IMR-90 (cell line): ENCODE data around the gene PCSK5. TPM values are rescaled to one million over a fixed set of nuclear protein-coding genes. Genes with fewer than 3 reads are reported as not detected.

ENCODE experiments used
- ATAC-seq: fragments of 200-7000 bp; cut with Tn5 transposase; 2 replicates; pipeline ENCODE4 v1.9.1; 2020; ENCODE audit warnings: low read depth, mild to moderate bottlenecking, moderate library complexity
- BruUV-seq: library from RNA; stranded (reverse); fragments of 400-500 nt; replicated peaks from 2 replicates; lab custom pipeline; 2021; lab: Mats Ljungman, UMichigan
- CTCF ChIA-PET: fragments of 300-600 bp; formaldehyde crosslinking; extraction: SDS; loops from one replicate; lab custom pipeline; 2021; ENCODE audit warnings: antibody characterized with exemption; lab: Yijun Ruan, JAX
- POLR2A ChIA-PET: fragments of 300-600 bp; sonication (Branson Sonifier 250); formaldehyde crosslinking; loops from one replicate; lab custom pipeline; 2022; ENCODE audit warnings: antibody characterized with exemption; ENCODE audit not compliant: unreplicated experiment; lab: Charles Lee
- DNase-seq: peaks from one replicate; pipeline ENCODE4 v3.0.0; 2013
- H2AFZ ChIP-seq: replicated peaks from 2 replicates; pipeline ENCODE3; 2013; ENCODE audit warnings: low read length, mild to moderate bottlenecking; ENCODE audit not compliant: poor library complexity
- H2AK5ac ChIP-seq: 2 replicates; pipeline ENCODE4 v1.6.1; 2013; ENCODE audit warnings: low read depth, low read length, inconsistent platforms
- H2AK9ac ChIP-seq: replicated peaks from 2 replicates; pipeline ENCODE3; 2013; ENCODE audit warnings: mild to moderate bottlenecking, low read depth, low read length, moderate library complexity; ENCODE audit not compliant: poor library complexity
- H2BK120ac ChIP-seq: 2 replicates; pipeline ENCODE4 v1.6.1; 2013; ENCODE audit warnings: low read depth, low read length, inconsistent platforms
- H2BK15ac ChIP-seq: 3 replicates; pipeline ENCODE4 v1.6.1; 2013; ENCODE audit warnings: low read depth, low read length, inconsistent platforms
- H2BK20ac ChIP-seq: 2 replicates; pipeline ENCODE4 v1.6.1; 2013; ENCODE audit warnings: low read depth, mild to moderate bottlenecking, inconsistent platforms, low read length, moderate library complexity
- H2BK5ac ChIP-seq: 2 replicates; pipeline ENCODE4 v1.6.1; 2013; ENCODE audit warnings: mild to moderate bottlenecking, low read depth, low read length, inconsistent platforms; ENCODE audit not compliant: poor library complexity, severe bottlenecking
- H3K14ac ChIP-seq: replicated peaks from 2 replicates; pipeline ENCODE4 v1.6.1; 2013; ENCODE audit warnings: low read depth, low read length, inconsistent platforms
- H3K18ac ChIP-seq: 2 replicates; pipeline ENCODE4 v1.6.1; 2013; ENCODE audit warnings: low read depth, low read length, control low read depth
- H3K23ac ChIP-seq: 2 replicates; pipeline ENCODE4 v1.6.1; 2013; ENCODE audit warnings: low read depth, low read length, inconsistent platforms
- H3K27ac ChIP-seq: 2 replicates; pipeline ENCODE4 v1.5.1; 2013; ENCODE audit warnings: mild to moderate bottlenecking, control low read depth, low read length; ENCODE audit not compliant: insufficient read depth
- H3K27me3 ChIP-seq: 2 replicates; pipeline ENCODE4 v1.6.1; 2013; ENCODE audit warnings: low read length; ENCODE audit not compliant: control insufficient read depth, insufficient read depth
- H3K36me3 ChIP-seq: 2 replicates; pipeline ENCODE4 v1.6.1; 2013; ENCODE audit warnings: low read length, mixed read lengths; ENCODE audit not compliant: control insufficient read depth, insufficient read depth
- H3K4ac ChIP-seq: 2 replicates; pipeline ENCODE4 v1.6.1; 2013; ENCODE audit warnings: low read depth, low read length, inconsistent platforms
- H3K4me1 ChIP-seq: 2 replicates; pipeline ENCODE4 v1.6.1; 2013; ENCODE audit warnings: low read length, mixed read lengths; ENCODE audit not compliant: control insufficient read depth, insufficient read depth
- H3K4me2 ChIP-seq: 2 replicates; pipeline ENCODE4 v1.6.1; 2013; ENCODE audit warnings: low read depth, mild to moderate bottlenecking, control low read depth, low read length, moderate library complexity
- H3K4me3 ChIP-seq: 2 replicates; pipeline ENCODE4 v1.5.1; 2013; ENCODE audit warnings: low read depth, mild to moderate bottlenecking, control low read depth, low read length, moderate library complexity; ENCODE audit not compliant: insufficient read depth
- H3K56ac ChIP-seq: 2 replicates; pipeline ENCODE4 v1.6.1; 2013; ENCODE audit warnings: low read length, inconsistent platforms; ENCODE audit not compliant: insufficient read depth; ENCODE audit errors: extremely low read depth
- H3K79me1 ChIP-seq, 2 experiments: 2 replicates each; pipeline ENCODE4 v1.6.1; 2013; ENCODE audit warnings: low read length in 2 of 2, inconsistent platforms in 1 of 2, low read depth in 1 of 2
- H3K9ac ChIP-seq: 2 replicates; pipeline ENCODE4 v1.6.1; 2013; ENCODE audit warnings: low read depth, low read length, control low read depth
- H3K9me1 ChIP-seq: 2 replicates; pipeline ENCODE4 v1.6.1; 2013; ENCODE audit warnings: low read length, inconsistent platforms; ENCODE audit not compliant: insufficient read depth
- H3K9me3 ChIP-seq: 2 replicates; pipeline ENCODE4 v1.6.1; 2013; ENCODE audit warnings: low read length; ENCODE audit not compliant: control insufficient read depth, insufficient read depth
- H4K20me1 ChIP-seq: 2 replicates; pipeline ENCODE4 v1.6.1; 2013; ENCODE audit warnings: low read length, inconsistent platforms; ENCODE audit not compliant: insufficient read depth
- H4K5ac ChIP-seq: 2 replicates; pipeline ENCODE4 v1.6.1; 2013; ENCODE audit warnings: mild to moderate bottlenecking, low read depth, low read length, control low read depth
- H4K8ac ChIP-seq, 2 experiments: 2 replicates each; pipeline ENCODE4 v1.6.1; 2013; ENCODE audit warnings: low read depth in 2 of 2, low read length in 2 of 2, control low read depth in 1 of 2, inconsistent platforms in 1 of 2
- H4K91ac ChIP-seq: 2 replicates; pipeline ENCODE4 v1.6.1; 2013; ENCODE audit warnings: low read depth, low read length, inconsistent platforms; ENCODE audit not compliant: insufficient read depth
- MXI1 ChIP-seq: IDR thresholded peaks from 2 replicates; pipeline ENCODE4 v1.6.1; 2012; ENCODE audit warnings: low read depth, mild to moderate bottlenecking, low read length, moderate library complexity, borderline replicate concordance
- NFE2L2 ChIP-seq: fragments of 150-350 bp; IDR thresholded peaks from 2 replicates; pipeline ENCODE4 v1.6.1; 2016; ENCODE audit warnings: low read depth, mild to moderate bottlenecking, low read length
- RAD21 ChIP-seq: IDR thresholded peaks from 2 replicates; pipeline ENCODE4 v1.6.1; 2012; ENCODE audit warnings: low read length, improper control_type of control experiment
- WGBS, 2 experiments: methylation state at CpG; one replicate each; pipeline versions ENCODE4 v1.1.5 to v1.1.7; 2013; ENCODE audit warnings: missing lambda C conversion rate in 2 of 2; ENCODE audit not compliant: insufficient read length in 1 of 2; ENCODE audit errors: extremely low coverage in 2 of 2; 5-methylcytosine and 5-hydroxymethylcytosine counted together
- dilution Hi-C: fragments of 300-500 bp; cut with HindIII; formaldehyde crosslinking; loops from one replicate; pipeline ENCODE4 v1.14.3; 2018; ENCODE audit warnings: low sequenced_read_pairs; ENCODE audit not compliant: unreplicated experiment
- in situ Hi-C: fragments of 300-500 bp; cut with MboI; formaldehyde crosslinking; loops from 3 replicates; pipeline ENCODE4 v1.14.3; 2019; ENCODE audit warnings: low sequenced_read_pairs, inconsistent platforms, mixed read lengths
- intact Hi-C: fragments of 100-400 bp; cut with micrococcal nuclease; formaldehyde crosslinking; loops from 2 replicates; pipeline ENCODE4 v1.10.0; 2022
- polyA plus RNA-seq, 3 experiments: library from polyadenylated mRNA; depleted of rRNA; stranded (reverse); fragments of >200 nt; gene quantifications; 2 replicates each; pipeline ENCODE4 v1.2.3, GENCODE V29; 2012; ENCODE audit warnings: low replicate concordance in 1 of 3
- total RNA-seq: library from RNA; depleted of rRNA; stranded (reverse); fragments of >200 nt; gene quantifications from 2 replicates; pipeline ENCODE4 v1.2.3, GENCODE V29; 2012

Gene PCSK5
- total and polyA plus RNA-seq, 2 of the 4 experiments (the other 2 are of a cell fraction), result 1.5 to 3.0 TPM

GRCh38 chr9:75939536-75940111 is 49.2 kb downstream of the PCSK5 start:
- CTCF ChIA-PET, result no interaction called here
- Histone ChIP-seq H3K4ac (no peak overlapping the region), H3K27me3 (no peaks in the 10 kb centered on the region), H2AFZ (no peak overlapping the region), H4K91ac (no peak overlapping the region), H3K18ac (no peak overlapping the region), H3K79me1 (no peaks in the 10 kb centered on the region), H3K36me3 (no peaks in the 10 kb centered on the region), H4K5ac (no peak overlapping the region), H2BK5ac (no peak overlapping the region), H2AK5ac (no peak overlapping the region), H3K27ac (no peak overlapping the region), H3K4me2 (no peak overlapping the region), H2BK15ac (no peak overlapping the region), H2BK20ac (no peak overlapping the region), H3K56ac (no peak overlapping the region), H3K9me3 (no peaks in the 10 kb centered on the region), H3K23ac (no peak overlapping the region), H3K4me3 (no peak overlapping the region), H4K20me1 (no peaks in the 10 kb centered on the region), H2AK9ac (no peak overlapping the region), H3K4me1 (no peaks in the 10 kb centered on the region), H3K14ac (no peak overlapping the region), H3K9me1 (no peaks in the 10 kb centered on the region), H3K9ac (no peak overlapping the region), H4K8ac (no peak overlapping the region), H2BK120ac (no peak overlapping the region)
- POLR2A ChIA-PET, result no interaction called here
- WGBS, 2 experiments, result no CpG with 5 or more reads among the region's 7 CpGs
- no TSS peak for BruUV-seq
- in situ Hi-C loops (no loop called here), intact Hi-C loops (no loop called here), dilution Hi-C loops (no loop called here)
- TF ChIP-seq MXI1 (no peak), RAD21 (no peak), NFE2L2 (no peak)
- DNase-seq (no peak), ATAC-seq (no peak)
